Measurements from ENCODE around the gene LRRC8D.

The LRRC8D gene

GRCh38 chr1:89833183-89834082 lies 12.6 kb downstream of the LRRC8D start:
- DNase-seq (ENCODE audit: low spot score): no peak

DNA sequence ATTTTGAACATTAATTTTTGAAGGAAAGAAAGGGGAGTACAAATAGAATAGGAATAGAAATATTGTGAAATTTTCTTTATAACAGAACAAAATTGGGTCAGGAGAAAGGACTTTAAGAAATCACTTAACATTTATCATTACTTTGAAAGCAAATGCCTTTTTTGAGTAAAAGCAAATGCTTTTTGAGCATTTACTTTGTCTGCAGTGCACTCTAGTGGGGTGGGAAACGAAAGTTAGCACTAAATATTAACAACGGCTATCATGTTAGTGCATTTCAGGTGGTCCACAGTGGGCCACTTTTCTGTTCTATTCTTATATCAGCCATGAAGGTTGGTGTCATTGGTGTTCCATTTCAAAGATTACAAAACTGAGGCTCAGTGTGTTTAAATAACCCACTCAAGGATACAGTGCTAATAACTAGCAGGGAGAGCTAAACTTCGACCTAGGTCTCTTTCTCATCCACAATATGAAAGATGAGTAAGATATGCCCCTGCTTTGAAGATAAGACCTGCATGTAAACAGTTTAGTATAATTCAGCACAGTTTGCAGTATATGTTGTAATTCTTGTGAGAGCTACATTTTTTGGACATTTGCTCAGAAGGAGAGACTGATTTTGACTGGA lies 13.4 kb downstream of the LRRC8D start:
- no peak for DNase-seq (ENCODE audit: low spot score)

DNA sequence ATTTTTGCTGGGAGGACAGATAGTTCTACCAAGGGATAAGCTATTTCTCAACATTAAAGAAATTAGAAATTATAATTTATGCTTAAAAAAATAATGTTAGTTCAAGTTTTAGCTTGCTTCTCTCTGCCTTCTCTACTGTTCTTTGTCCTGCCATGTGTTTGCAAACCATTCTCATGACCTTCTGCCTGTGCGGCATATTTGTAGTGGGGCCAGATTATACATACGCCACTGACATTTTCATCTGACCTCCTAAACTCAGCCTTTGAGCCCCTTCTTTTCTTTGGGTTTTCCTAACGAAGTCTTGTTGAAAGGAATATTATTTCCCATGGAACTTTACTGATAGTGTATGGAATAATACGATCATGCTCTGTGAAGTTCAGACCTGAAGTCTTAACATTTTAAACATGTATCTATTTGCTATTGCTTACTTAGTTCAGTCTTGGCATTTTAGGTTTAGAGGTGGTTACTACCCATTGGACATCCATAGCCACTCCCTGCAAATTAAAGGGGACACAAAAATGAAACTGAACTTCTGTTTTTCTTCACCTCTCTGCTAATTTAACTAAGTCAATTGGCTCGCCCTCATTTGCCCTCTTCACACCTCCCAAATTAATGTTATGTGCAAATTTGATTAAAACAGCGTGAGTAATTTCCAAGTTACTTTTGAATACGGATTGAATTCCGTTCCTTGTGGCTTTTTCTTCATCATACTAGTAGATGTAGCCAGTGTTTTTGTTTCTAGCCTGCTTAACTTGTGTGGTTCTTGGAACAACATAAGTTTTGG lies 15.6 kb downstream of the LRRC8D start:
- DNase-seq (ENCODE audit: low spot score): no peak

DNA sequence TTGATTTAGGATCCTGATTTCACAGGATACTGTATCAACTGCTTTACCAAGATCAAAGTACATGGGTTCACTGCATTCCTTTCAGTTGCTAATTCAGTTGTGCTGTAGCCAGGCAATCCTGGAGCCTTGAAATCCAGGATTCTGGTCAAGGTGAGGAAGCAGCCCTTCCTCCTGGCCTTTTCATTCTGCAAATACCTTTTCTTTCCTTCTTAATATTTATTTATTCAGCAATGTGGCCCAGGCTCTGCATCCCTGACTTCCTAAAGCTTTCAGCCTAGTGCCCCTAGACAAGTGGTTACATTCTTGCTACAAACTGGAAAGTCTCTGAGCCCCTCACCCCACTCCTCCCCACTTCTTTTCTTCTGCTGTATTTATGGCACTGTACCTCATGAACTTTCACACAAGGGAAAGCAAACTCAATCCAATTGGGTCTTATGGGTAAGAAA lies 16.2 kb downstream of the LRRC8D start:
- no peak for DNase-seq (ENCODE audit: low spot score)

GRCh38 chr1:89837510-89837909 lies 16.7 kb downstream of the LRRC8D start:
- no peak for DNase-seq (ENCODE audit: low spot score)

- no peak for DNase-seq (ENCODE audit: low spot score)
Observed at GRCh38 chr1:89839516-89839915, 18.7 kb downstream of the LRRC8D start.

GRCh38 chr1:89841507-89841906 lies 20.7 kb downstream of the LRRC8D start:
- DNase-seq (ENCODE audit: low spot score): no peak

DNA sequence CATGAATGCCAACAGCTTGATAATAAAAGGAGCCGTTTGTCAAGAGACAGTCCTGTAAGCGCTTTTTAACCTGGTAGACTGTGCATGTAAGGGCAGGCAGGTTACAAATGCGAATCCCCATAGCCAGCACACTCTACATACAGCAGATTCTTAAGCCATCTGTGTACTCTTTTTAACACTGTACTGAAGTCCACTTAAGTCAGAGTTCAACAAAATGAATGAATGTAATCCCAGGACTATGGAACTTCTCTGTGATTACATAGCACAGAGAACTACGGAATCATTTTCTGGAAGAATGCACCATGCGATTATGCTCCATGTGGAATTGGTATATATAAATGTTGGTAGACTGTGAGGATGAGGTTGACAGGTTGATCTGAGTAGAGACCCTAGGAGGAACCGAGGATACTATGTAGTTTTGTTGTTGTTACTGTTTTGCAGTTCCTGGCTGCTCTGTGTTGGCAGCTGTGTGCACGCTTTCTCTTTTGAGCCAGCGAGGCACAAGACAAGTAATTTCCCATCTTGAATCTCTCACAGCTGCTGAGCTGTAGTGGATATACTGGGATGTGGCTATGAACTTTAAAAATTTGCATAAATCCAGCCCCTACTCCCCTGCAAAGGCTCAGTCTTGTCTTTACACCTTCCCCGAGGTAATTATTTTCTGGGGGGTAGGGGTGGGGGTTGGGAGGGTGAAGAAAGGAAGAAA lies 21.9 kb downstream of the LRRC8D start:
- DNase-seq (ENCODE audit: low spot score): no peak

DNA sequence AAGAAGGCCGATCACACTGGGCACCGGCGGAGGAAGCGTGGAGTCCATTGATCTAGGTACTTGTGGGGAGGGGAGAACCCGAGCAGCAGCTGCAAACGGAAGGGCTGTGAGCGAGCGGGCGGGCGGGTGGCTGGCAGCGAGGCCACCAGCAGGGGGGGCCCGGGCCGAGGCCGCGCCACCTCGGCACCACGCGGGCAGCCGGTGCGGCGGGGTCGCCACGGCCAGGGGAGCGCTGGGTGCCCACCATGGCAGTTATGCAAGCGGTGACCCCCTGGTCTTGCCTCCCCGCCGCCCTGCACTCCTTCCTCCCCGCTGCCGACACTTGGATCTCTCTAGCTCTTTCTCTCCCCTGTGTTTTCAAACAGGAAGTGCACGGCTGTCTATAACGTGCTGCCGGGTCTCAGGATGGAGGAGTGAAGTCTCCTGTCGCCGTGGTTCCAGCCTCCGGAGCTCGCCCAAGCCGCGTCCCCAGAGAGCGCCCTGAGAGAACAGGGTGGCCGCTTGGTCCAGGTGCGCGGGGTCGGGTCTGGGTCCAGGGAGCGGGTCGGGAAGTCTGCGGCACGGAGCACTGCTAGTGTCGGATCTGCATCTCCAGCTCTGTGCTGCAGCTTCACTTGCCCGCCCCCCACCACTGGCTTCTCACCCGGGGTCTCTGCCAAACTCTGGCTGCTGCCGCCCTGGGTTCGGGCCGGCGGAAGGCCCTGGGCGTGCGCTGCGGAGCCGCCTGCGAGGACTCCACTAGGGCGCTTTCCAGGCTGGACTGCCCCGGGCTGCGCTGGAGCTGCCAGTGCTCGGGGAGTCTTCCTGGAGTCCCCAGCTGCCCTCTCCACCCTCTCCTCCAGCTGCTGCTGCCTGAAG lies 22.7 kb downstream of the LRRC8D start:
- DNase-seq (ENCODE audit: low spot score): no peak

DNA sequence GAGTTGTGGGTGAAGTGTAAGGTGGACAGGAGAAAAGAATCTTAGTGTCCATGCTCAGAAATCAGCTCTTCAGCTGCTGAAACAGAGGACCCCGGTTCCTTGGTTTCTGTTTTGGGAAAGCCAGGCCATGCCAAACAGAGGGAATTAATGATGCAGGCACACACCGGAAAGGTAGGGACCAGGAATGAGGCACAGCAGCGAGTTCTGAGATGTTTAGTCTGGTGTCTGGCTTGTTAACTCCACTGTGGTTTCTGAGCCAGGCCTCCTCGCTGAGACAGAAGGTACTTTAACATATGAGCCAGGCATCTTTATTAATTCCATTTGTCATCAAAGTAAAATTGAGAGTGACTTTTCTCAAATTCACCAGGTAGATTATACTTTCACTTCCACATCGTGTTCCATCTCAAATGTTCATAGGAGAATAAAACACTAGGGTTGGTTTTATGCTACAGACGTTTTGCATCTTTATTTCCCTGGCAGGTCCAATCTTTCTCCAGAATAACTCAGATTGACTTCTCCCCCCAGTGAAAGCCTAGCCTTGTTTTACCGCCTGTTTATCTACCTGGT lies 23.5 kb downstream of the LRRC8D start:
- no peak for DNase-seq (ENCODE audit: low spot score)

DNA sequence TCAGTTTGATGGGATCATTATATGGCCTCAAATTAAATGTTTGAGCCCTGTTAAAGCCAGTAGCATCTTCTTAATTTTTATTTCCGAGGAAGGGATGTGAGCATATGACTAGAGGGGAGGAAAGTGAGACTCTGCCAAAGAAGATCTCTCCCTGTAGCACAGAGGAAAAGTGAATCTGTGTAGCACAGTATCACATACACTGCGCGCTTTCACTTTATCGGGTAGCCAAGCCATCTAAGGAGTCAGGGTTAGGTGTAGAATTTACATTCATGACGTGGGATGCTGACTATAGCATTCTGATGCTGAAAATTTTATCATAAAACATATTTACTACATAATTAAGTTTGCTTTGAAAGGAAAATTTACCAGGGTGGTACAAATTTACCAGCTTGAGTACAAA lies 24.0 kb downstream of the LRRC8D start:
- no peak for DNase-seq (ENCODE audit: low spot score)

- DNase-seq (ENCODE audit: low spot score): no peak
Observed at GRCh38 chr1:89847191-89847729, 26.4 kb downstream of the LRRC8D start.

DNA sequence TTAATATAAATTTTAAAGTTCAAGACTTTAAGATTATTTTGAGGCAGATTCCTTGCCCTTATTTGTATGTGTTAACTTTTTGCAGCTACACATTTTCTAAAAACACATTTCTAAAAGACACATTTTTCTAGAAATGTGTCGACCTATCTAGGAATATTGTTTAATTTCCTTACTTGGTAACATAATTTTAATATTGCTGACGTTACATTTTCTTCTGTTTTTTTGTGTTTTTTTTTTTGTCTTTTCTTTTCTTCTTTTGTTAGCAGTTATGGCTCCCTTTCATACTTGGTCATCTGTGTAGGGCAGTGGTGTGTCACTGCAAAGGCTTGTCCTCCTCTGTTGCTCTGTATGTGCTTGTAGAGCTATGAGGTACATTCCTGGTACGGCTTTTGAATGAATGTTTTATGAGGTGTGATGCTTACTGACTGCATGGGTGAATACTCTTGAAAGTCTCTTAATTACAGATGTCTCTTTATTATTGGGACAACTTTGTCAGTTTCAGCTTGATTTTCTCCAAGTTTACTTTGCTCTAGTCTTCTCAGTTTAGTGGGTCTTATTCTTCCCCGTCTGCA lies 30.1 kb downstream of the LRRC8D start:
- no peak for DNase-seq (ENCODE audit: low spot score)

- no peak for DNase-seq (ENCODE audit: low spot score)
Observed at GRCh38 chr1:89854140-89854539, 33.3 kb downstream of the LRRC8D start.

GRCh38 chr1:89855413-89856123 lies 34.7 kb downstream of the LRRC8D start:
- no peak for DNase-seq (ENCODE audit: low spot score)

DNA sequence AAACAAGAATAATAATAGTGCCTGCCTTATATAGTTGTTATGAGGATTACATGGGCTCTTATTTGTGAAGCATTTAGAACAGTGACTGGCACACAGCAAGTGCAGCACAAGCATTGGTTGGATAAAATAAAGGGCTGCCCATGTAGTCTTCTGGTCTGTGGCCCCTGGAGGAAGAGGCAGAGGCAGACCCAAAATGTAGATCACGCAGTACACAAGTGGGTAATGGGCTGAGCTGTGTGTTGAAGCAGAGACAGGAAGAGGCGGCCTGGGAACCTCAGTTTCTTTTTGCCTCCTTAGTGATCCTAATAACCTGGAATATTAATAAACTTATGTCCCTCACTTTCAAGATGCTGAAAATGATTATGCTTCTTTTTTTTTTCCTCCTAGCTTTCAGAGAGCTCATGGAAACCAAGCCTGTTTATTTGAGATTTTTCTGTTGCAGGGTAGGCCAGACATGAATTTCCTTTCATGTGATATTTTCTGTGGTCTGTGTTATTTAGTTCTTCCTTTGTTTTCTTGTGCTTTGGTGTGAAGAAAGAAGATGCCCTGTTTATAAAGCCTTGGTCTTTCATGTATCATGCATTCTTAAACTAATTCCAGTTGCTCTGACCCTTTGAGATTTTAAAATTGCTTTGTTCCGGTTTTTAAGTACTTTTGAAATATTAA lies 42.5 kb downstream of the LRRC8D start:
- no peak for DNase-seq (ENCODE audit: low spot score)

DNA sequence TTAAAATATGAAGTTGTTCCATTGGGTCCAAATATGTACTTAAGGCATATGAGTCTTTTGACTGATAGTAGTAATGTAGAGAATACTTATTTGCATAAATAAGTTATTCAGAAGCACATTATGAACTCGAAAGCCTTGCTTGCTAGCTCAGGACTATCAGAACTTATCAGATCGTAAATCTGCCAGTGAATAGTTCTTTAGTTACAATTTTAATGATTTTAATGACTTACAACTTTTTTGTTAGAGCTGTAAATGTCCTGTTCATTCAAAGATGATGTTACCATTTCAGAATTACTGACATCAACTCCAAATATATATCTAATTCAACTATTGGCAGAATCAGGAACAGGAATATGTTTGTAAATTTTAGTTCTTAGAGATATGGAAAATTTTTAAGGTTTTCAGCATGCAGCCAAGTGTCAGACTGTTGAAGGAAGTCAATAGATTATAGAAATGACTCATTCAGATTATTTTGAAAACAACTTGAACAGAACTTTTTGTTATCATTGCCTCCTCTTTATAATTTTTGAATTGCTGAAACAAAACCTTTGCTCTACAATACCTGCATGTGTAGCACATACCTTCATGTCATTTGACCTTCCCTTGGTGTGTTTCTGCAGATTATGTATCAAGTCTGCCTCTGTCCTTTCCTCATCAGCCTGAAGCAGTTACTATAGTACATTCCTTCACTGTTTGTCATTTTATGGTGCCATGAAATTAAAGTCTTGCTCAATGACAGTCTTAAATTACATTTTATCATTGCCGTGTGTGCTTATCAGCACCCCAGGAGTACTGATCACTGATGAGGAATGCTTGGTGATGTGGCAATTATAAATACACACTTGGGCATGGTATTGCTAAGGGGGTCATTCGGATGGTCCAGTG lies 44.9 kb downstream of the LRRC8D start:
- DNase-seq (ENCODE audit: low spot score): no peak

Data from SK-N-DZ (cell line).